ENCODE results near the gene SLC17A4.

GRCh38 chr6:25714765-25715164 lies 39.8 kb upstream of the SLC17A4 start:
- TF ChIP-seq CTCF (IDR thresholded peaks at IDR 0.05) (no peak), POLR2A (IDR thresholded peaks at IDR 0.05) (no peak)
